ENCODE measurements around the gene CCHCR1. TPM values are rescaled to one million over a fixed set of nuclear protein-coding genes. Genes with fewer than 3 reads are reported as not detected.

Gene CCHCR1
- 107 and 201 TPM in 2 replicates for total RNA-seq (2011; cell fraction: chromatin; rRNA removed; ENCODE audit: low replicate concordance)
- total RNA-seq (2011; cell fraction: nucleolus; rRNA removed): 93.2 and 100 TPM in 2 replicates
- 98.8 and 128 TPM in 2 replicates for total RNA-seq (2011; cell fraction: nucleoplasm; rRNA removed)
- 37.6 and 40.3 TPM in 2 replicates for total RNA-seq (2014; rRNA removed)
- total RNA-seq (2014; rRNA removed; fragmentation: Illumina TruSeq; extraction: Trizol): 26.2 and 29.8 TPM in 2 replicates
- total RNA-seq (2015; rRNA removed; fragmentation: Illumina TruSeq; extraction: Trizol): 32.2 and 34.8 TPM in 2 replicates
- 35.0 and 45.8 TPM in 2 replicates for total RNA-seq (2021)
- 31.2 and 32.0 TPM in 2 replicates for polyA plus RNA-seq (2011; rRNA removed)
- polyA plus RNA-seq (2011; cell fraction: cytosol; rRNA removed): 22.6 and 37.5 TPM in 2 replicates
- polyA plus RNA-seq (2011; cell fraction: nucleus; rRNA removed): 98.6 and 137 TPM in 2 replicates
- 35.4 and 47.1 TPM in 2 replicates for polyA plus RNA-seq (2012)
- 29.3 and 36.1 TPM in 2 replicates for polyA plus RNA-seq (2014; fragmentation: Illumina TruSeq; extraction: Trizol)
- 1 to 10 TPM; 1.2 to 1.8 TPM for polyA plus RNA-seq (2014; fragmentation: Nextera tagmentation; extraction: Ambion mirVana)
- 45.9 and 47.3 TPM in 2 replicates for polyA plus RNA-seq (2014; rRNA removed)
- 22.0 and 24.5 TPM in 2 replicates for polyA minus RNA-seq (2011; rRNA and poly(A)+ RNA removed)
- polyA minus RNA-seq (2011; cell fraction: cytosol; rRNA and poly(A)+ RNA removed): 16.9 and 22.0 TPM in 2 replicates
- polyA minus RNA-seq (2011; cell fraction: nucleus; rRNA and poly(A)+ RNA removed): 41.9 and 47.2 TPM in 2 replicates
- percentile 73 among the genes with signal in this experiment for Bru-seq, nascent RNA
- BruChase-seq, experiment 1, labeled RNA remaining after a 2-hour chase: percentile 66 among the genes with signal in this experiment
- BruChase-seq, experiment 2, labeled RNA remaining after a 6-hour chase: percentile 72 among the genes with signal in this experiment
- long read RNA-seq, experiment 1, transcript CCHCR1-201 (18 exons, 2,625 nt): major isoform, 56 of 155 reads
- long read RNA-seq, experiment 1, partial matches to known transcripts: 45 of 155 reads
- long read RNA-seq, experiment 1, other reads (novel, unspliced or antisense): 52 of 155 reads
- long read RNA-seq, experiment 2, partial matches to known transcripts: 18 of 32 reads
- long read RNA-seq, experiment 2, other reads (novel, unspliced or antisense): 12 of 32 reads
- long read RNA-seq, experiment 3, transcript CCHCR1-201 (18 exons, 2,625 nt): major isoform, 8 of 24 reads
- long read RNA-seq, experiment 3, partial matches to known transcripts: 7 of 24 reads
- long read RNA-seq, experiment 3, other reads (novel, unspliced or antisense): 9 of 24 reads

DNA sequence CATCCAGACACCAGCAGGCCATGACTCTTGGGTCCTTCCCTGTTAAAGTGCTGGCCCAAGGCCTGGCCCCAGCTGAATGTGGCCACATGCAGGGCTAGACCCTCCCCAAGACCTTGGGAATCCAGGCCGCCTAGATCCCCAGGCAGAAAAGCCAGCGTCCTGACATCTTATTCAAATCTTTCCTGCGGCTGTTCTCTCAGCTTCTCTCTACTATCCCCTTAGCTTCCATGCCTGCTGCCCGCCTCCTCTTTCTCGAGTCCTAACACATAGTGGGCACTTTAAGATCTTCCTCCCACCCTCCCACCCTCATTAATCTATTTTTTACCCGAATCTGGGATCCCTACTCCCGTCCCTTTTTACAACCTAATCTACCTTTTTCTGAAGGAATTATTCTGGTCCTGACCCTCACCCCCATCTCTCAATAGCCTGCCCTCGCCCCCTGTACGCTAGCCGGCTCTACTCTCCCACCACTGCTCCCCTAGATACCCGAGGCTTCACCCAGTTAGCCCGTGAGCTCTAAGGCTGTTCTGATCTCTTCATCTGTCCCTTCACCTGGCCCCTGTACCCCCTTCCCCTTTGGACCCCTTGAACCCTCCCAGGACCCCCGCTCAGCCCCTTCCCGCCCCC, at the start of gene CCHCR1:
CCHCR1 (minus strand) TSS at position 290 of the 627 bp plus-strand sequence; CDS start at position 88, 202 bp downstream.
- peaks cover 24% of the 10 kb centered on the region; the same call in 2 of the 3 replicates for H3K79me2 ChIP-seq (ENCODE audit: control insufficient read depth, insufficient read depth, low read length)
- FAIRE-seq (no peak), ATAC-seq (peak; percentile 48), DNase-seq (ENCODE audit: extremely low read depth in 1 of 4, low spot score in 3 of 4) (peak in 2 of 4 experiments; percentile 30 to 33)
- ChIA-PET POLR2A (interaction anchor here (0.6 to 1.9 kb wide), 6 partner anchors 10 to 38 kb away, joined by 3 to 7 read pairs (median 4); no protein-coding TSS in a partner anchor), CTCF (ENCODE audit: low intra/inter-chr PET ratio) (no interaction called here)
- H3K9me3 ChIP-seq (replicated peaks; ENCODE audit: control insufficient read depth, insufficient read depth, low read depth, low read length): no peaks in the 10 kb centered on the region
- peaks cover 44% of the 10 kb centered on the region; the same call in 2 of the 3 replicates for H3K36me3 ChIP-seq (ENCODE audit: control insufficient read depth, insufficient read depth, low read length)
- 4% methylated on average over 8 of the region's 14 CpGs for WGBS (ENCODE audit: insufficient coverage, low coverage, missing lambda C conversion rate)
- BruUV-seq (replicated peaks): no TSS peak
- no peaks in the 10 kb centered on the region; the same call in 1 of the 2 replicates for H4K20me1 ChIP-seq (replicated peaks; ENCODE audit: control insufficient read depth, insufficient read depth, low read length)
- H2AFZ ChIP-seq (ENCODE audit: low read depth, low read length): peak within 1 kb of the TSS; percentile 96
- peak within 1 kb of the TSS; percentile 81 to 96 for H3K9ac ChIP-seq (ENCODE audit: insufficient read depth in 1 of 2, low read depth in 2 of 2, low read length in 2 of 2)
- H3K9me1 ChIP-seq (ENCODE audit: control insufficient read depth, insufficient read depth, low read length): no peaks in the 10 kb centered on the region
- intact Hi-C loops (cut with micrococcal nuclease): loop anchor here (2.0 kb wide), 1 partner anchor 21 kb away; no protein-coding TSS in a partner anchor
- no peaks in the 10 kb centered on the region for H3K27me3 ChIP-seq (ENCODE audit: control insufficient read depth in 2 of 2, insufficient read depth in 2 of 2, low read length in 2 of 2)
- peak within 1 kb of the TSS; percentile 92 for H3K4me2 ChIP-seq (ENCODE audit: insufficient read depth, low read length)
- peaks cover 17 to 30% of the 10 kb centered on the region in 2 experiments; a peak in 4 of 5 replicates for H3K4me1 ChIP-seq (replicated peaks in 1 of 2; ENCODE audit: control insufficient read depth in 2 of 2, insufficient read depth in 2 of 2, low read length in 2 of 2)
- in situ Hi-C loops (cut with MboI): no loop called here
- peak within 1 kb of the TSS; percentile 75 for H3K4me3 ChIP-seq
- peak within 1 kb of the TSS; percentile 79 for H3K27ac ChIP-seq (ENCODE audit: extremely low read depth, low read depth, low read length)
- TF ChIP-seq RCOR1 (IDR thresholded peaks at IDR 0.05; ENCODE audit: borderline replicate concordance in 1 of 2, low read depth in 2 of 2, low read length in 2 of 2) (no peak), HNRNPUL1 (IDR thresholded peaks at IDR 0.05; ENCODE audit: low read length) (no peak), U2AF1 (optimal IDR thresholded peaks at IDR 0.05; ENCODE audit: low read depth, low read length) (no peak), PHB (CRISPR knock-in tag; IDR thresholded peaks at IDR 0.05) (no peak), SIN3B (IDR thresholded peaks at IDR 0.05; ENCODE audit: low read depth) (no peak), ZKSCAN1 (IDR thresholded peaks at IDR 0.05; ENCODE audit: low read depth, low read length) (no peak), ZFP30 (CRISPR knock-in tag; IDR thresholded peaks at IDR 0.05; ENCODE audit: borderline replicate concordance) (no peak), ZBTB34 (CRISPR knock-in tag; IDR thresholded peaks at IDR 0.05) (no peak)
- TF ChIP-seq, protein P1, sequence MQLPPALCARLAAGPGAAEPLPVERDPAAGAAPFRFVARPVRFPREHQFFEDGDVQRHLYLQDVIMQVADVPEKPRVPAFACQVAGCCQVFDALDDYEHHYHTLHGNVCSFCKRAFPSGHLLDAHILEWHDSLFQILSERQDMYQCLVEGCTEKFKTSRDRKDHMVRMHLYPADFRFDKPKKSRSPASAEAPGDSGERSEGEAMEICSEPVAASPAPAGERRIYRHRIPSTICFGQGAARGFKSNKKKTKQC (CRISPR knock-in tag; IDR thresholded peaks at IDR 0.05): no peak
- TF ChIP-seq, protein P2, sequence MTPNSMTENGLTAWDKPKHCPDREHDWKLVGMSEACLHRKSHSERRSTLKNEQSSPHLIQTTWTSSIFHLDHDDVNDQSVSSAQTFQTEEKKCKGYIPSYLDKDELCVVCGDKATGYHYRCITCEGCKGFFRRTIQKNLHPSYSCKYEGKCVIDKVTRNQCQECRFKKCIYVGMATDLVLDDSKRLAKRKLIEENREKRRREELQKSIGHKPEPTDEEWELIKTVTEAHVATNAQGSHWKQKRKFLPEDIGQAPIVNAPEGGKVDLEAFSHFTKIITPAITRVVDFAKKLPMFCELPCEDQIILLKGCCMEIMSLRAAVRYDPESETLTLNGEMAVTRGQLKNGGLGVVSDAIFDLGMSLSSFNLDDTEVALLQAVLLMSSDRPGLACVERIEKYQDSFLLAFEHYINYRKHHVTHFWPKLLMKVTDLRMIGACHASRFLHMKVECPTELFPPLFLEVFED (CRISPR knock-in tag; conservative IDR thresholded peaks at IDR 0.05): 0 out of 2 replicates have a peak, but pooled peaks have one; percentile 63
- TF ChIP-seq, protein P3, sequence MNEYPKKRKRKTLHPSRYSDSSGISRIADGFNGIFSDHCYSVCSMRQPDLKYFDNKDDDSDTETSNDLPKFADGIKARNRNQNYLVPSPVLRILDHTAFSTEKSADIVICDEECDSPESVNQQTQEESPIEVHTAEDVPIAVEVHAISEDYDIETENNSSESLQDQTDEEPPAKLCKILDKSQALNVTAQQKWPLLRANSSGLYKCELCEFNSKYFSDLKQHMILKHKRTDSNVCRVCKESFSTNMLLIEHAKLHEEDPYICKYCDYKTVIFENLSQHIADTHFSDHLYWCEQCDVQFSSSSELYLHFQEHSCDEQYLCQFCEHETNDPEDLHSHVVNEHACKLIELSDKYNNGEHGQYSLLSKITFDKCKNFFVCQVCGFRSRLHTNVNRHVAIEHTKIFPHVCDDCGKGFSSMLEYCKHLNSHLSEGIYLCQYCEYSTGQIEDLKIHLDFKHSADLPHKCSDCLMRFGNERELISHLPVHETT (CRISPR knock-in tag; conservative IDR thresholded peaks at IDR 0.05 in 1 of 2, IDR thresholded peaks at IDR 0.05 in 1 of 2): no peak
